Measurements from ENCODE around the gene GPN1.
A peak's percentile ranks its signal among the peaks of the same experiment; 100 is the strongest.
"Not testable (repeated sequence)": the region's sequence is repeated elsewhere in the genome, so short reads cannot be mapped to it uniquely, and the experiment has no call there.

Gene GPN1

DNA sequence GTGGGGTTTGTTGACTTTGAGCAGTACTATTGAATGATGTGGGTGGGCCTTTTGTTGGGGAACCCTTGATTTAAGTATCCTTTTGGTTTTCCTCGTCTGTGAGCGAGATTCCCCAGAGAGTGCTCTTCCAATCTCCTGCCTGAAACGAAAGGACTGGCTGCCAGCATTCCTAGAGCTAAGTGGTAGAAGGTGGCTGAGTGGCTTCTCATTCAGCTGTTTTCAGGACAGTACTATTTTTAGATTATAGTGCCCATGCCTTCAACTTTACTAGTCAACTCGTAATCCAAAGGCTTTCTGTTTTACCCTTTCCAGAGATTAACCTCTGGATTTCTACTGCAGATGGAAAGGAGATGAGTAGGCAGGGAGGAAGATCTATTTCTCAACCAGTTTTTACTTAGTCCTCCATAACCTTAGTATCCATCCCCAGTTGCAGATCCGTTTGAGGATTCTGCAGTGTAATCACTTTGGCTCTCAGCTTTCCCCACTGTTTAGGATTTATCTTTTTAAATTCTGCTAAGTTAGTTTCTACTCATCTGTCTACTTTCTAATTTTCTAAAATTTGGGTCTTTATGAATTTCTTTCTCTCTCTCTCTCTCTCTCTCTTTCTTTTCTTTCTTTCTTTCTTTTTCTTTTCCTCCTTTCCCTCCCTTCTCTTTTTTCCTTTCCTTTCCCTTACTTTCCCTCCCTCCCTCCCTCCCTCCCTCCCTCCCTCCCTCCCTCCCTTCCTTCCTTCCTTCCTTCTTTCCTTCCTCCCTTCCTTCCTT is 44.1 kb downstream of the GPN1 start:
- no peak for DNase-seq (ENCODE audit: low read depth in 2 of 2)

DNA sequence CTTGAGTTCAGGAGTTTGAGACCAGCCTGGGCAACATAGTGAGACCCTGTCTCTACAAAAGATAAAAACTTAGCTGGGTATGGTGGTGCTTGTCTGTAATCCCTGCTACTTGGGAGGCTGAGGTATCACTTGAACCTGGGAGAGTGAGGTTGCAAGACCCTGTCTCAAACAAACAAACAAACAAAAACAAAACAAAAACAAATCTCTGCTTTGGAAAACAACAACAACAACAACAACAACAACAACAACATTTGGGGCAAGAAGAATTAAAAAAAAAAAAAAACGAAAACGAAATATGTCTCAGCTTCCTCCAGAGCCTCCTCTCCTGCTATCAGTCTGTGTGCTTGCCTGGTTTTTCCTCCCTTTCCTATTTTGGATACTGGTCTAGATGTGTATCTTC is 51.7 kb downstream of the GPN1 start:
- no peak for DNase-seq (ENCODE audit: low read depth in 2 of 2)

DNA sequence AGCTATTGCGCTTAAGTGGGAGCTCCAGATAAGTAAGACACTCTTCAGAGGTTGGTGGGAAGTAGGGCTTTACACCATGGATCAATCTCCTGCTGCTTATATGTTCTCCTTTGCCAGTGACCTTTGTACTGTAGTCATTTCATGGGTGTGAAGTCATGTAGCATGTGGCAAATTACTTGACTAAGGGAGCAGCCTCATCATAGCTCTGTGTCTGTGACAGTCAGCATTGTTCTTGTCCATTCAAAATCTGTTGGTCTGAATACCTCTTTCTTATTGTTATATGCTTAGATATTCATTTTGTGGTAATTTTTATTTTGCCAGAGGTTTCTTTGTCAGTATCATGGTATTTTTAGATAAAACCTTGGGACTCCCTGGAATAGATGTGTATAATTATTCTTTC is 53.0 kb downstream of the GPN1 start:
- DNase-seq (ENCODE audit: low read depth in 2 of 2) = no peak

DNA sequence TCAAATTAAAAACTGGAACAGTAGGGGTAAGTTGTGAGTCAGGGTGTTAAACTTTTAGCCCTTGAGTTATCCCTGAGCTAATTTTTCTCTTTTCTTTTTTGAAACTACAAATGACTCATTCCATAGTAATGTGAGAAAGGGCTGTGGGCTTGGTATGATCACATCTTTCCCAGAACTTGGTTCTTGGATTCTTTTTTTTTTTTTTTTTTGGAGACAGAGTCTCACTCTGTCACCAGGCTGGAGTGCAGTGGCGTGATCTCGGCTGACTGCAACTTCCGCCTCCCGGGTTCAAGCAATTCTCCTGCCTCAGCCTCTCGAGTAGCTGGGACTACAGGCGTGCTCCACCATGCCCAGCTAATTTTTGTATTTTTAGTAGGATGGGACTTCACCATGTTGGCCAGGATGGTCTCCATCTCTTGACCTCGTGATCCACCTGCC is 53.5 kb downstream of the GPN1 start:
- not testable (repeated sequence) for DNase-seq (ENCODE audit: low read depth in 2 of 2)

DNA sequence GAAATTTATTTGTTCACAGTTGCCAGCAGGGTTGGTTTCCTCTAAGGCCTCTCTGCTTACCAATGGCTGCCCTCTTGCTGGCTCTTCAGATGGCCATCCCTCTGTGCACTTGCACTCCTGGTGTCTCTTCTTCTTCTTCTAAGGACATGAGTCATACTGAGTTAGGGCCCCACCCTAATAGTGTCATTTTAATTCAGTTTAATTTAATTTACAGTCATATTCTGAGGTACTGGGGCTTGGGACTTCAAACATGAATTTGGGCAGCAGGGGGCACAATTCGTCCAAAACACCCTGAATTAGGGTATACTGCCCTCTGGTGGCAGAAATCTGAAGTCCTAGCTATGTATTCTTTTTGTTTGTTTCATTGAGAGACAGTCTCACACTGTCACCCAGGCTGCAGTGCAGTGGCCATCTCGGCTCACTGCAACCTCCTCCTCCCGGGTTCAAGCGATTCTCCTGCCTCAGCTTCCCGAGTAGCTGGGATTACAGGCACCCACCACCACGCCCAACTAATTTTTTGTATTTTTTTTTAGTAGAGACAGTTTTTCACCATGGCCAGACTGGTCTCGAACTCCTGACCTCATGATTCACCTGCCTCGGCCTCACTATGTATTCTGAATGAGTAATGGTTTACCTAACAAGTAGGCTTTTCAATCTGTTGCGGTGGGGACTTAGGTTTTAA is 54.7 kb downstream of the GPN1 start:
- DNase-seq (ENCODE audit: low read depth in 2 of 2) = peak; percentile 85 to 86

DNA sequence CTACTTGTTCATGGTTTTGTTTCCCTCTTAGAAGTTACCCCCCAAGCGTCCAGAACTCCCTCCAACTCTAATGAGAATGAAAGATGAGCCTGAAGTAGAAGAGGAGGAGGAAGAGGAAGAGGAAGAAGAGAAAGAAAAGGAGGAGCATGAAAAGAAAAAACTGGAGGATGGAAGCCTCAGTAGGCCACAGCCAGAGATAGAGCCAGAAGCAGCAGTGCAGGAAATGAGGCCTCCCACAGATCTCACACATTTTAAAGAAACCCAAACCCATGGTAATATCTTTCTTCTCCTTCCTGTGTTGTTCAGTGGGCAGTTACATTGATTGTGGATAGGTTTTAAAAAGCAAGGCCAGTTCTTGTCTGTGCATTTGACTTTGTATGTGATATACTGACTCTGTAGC is 56.2 kb downstream of the GPN1 start:
- not testable (repeated sequence) for DNase-seq (ENCODE audit: low read depth in 2 of 2)

DNA sequence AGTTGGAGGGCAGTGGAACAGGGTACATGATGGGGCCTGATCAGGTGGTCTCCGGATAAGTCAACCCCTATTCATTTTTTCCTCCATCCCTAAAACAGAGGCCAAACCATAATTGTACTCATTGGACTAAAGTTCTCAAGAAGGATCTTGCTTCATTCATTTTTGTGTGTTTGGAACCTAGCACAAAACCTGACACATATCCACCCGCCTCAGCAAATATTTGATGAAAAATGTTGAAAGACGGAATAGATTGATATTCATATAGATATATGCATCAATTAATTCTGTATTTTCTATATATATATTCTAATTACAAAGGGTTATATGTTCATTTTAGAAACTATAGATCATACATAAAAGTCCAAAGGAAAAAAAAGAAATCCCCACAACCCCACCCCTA is 56.7 kb downstream of the GPN1 start:
- DNase-seq (ENCODE audit: low read depth in 2 of 2) = no peak

DNA sequence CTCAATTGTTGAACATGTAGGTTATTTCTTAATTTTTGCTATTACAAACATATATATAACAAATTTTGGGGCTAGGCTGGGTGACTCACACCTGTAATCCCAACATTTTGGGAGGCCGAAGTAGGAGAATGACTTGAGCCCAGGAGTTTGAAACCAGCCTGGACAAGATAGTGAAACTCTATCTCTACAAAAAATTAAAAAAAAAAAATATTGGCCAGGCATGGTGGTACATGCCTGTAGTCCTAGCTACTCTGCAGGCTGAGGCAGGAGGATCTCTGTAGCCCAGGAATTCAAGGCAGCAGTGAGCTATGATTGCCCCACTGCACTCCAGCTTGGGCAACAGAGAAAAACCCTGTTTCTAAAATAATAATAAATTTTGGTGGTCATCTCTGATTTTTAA is 58.4 kb downstream of the GPN1 start:
- DNase-seq (ENCODE audit: low read depth in 2 of 2) = no peak

DNA sequence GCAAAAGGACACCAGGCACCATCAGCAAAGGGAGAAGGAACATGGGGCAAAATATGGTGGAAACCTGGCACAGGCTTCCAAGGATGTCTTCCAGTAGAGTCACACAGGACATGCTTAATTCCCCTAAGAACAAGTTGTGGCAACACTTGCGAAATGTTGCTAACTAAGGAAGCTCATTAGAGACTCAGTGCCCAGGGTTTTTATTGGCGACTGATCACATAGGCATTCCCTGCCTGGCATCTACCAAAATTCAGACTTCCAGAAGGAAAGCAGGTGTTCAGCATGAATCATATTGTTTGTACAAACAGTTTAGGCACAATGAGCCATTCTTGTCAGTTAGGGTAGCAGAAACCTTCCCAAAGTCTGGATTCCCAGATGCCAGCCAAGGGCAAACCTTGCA is 60.6 kb downstream of the GPN1 start:
- DNase-seq (ENCODE audit: low read depth in 2 of 2) = no peak

DNA sequence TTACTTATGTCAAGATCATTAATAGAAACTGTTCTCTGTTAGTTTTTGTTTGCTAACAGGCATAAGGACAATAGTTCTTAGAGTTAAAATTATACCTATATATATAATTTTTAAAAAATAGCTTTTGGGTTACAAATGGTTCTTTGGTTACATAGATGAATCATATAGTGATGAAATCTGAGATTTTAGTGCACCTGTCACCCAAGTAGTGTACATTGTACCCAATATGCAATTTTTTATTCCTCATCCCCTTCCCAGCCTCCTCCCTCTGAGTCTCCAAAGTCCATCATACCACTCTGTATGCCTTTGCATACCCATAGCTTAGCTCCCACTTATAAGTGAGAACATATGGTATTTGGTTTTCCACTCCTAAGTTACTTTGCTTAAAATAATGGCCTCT is 61.2 kb downstream of the GPN1 start:
- DNase-seq (ENCODE audit: low read depth in 2 of 2) = no peak

DNA sequence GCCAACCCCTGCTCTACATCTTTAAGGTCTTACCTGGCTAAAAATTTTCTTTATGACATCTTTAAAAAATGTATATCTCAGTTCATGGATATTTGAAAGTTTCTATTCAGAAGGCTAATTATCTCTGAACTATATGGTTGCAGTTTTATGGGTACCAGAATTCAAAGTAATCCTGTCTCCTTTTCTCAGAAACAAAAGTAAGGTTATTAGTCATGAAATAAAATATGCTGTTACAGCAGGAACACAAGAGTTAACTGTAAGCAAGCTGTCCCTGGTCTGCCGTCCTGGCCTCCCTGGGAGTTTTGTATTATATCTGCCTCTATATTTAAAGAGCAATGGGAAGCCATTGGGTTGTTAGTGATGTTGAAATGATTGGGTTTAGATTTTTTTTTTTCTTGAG is 68.8 kb downstream of the GPN1 start:
- DNase-seq (ENCODE audit: low read depth in 2 of 2) = no peak

Data from stimulated activated CD4-positive, alpha-beta T cell treated with anti-CD3 and anti-CD28 coated beads, Interleukin-4, amount 100 ng/mL, for 48 hours (primary cell).